Smooth muscle cell (in vitro differentiated cells): ENCODE results near the gene ZNF562. TPM values are rescaled to one million over a fixed set of nuclear protein-coding genes. Genes with fewer than 3 reads are reported as not detected.

Source experiments
- DNase-seq: peaks from one replicate; lab custom pipeline; 2025; ENCODE audit not compliant: unreplicated experiment; lab: John Stamatoyannopoulos, UW
- H2AFZ ChIP-seq: fragments of 200-600 bp; sonication (generic); 2 replicates; pipeline ENCODE4 v1.6.0; 2016; ENCODE audit warnings: antibody characterized with exemption, low read depth, mild to moderate bottlenecking
- H3F3A ChIP-seq: fragments of 200-600 bp; sonication (generic); 2 replicates; pipeline ENCODE4 v1.6.0; 2017; ENCODE audit warnings: antibody characterized with exemption, low read depth
- H3K27ac ChIP-seq: fragments of 200-600 bp; sonication (generic); 2 replicates; pipeline ENCODE4 v1.5.1; 2016; ENCODE audit warnings: low read depth, mild to moderate bottlenecking
- H3K27me3 ChIP-seq: fragments of 200-600 bp; sonication (generic); 2 replicates; pipeline ENCODE4 v1.6.1; 2016; ENCODE audit warnings: low read depth, mild to moderate bottlenecking
- H3K36me3 ChIP-seq: fragments of 200-600 bp; sonication (generic); 2 replicates; pipeline ENCODE4 v1.5.1; 2016; ENCODE audit warnings: low read depth
- H3K4me1 ChIP-seq: fragments of 200-600 bp; sonication (generic); 2 replicates; pipeline ENCODE4 v1.5.1; 2016; ENCODE audit warnings: low read depth
- H3K4me2 ChIP-seq: fragments of 200-600 bp; sonication (generic); 2 replicates; pipeline ENCODE4 v1.6.0; 2016; ENCODE audit warnings: mild to moderate bottlenecking
- H3K4me3 ChIP-seq: fragments of 200-600 bp; sonication (generic); 2 replicates; pipeline ENCODE4 v1.5.1; 2016; ENCODE audit warnings: mild to moderate bottlenecking
- H3K79me2 ChIP-seq: fragments of 200-600 bp; sonication (generic); 2 replicates; pipeline ENCODE4 v1.6.0; 2016; ENCODE audit warnings: low read depth, mild to moderate bottlenecking
- H3K9ac ChIP-seq: fragments of 200-600 bp; sonication (generic); 2 replicates; pipeline ENCODE4 v1.6.0; 2016; ENCODE audit warnings: low read depth
- H3K9me3 ChIP-seq: fragments of 200-600 bp; sonication (generic); replicated peaks from 2 replicates; pipeline ENCODE4 v1.5.1; 2016; ENCODE audit warnings: low read depth
- H4K20me1 ChIP-seq: fragments of 200-600 bp; sonication (generic); 2 replicates; pipeline ENCODE4 v1.6.0; 2016; ENCODE audit warnings: low read depth
- CTCF ChIP-seq: fragments of 200-600 bp; sonication (generic); IDR thresholded peaks from 2 replicates; pipeline ENCODE4 v1.5.1; 2017; ENCODE audit warnings: borderline replicate concordance, mild to moderate bottlenecking, antibody characterized with exemption; ENCODE audit not compliant: insufficient read depth, poor library complexity, severe bottlenecking
- WGBS: methylation state at CpG from one replicate; pipeline ENCODE4 v1.1.7; 2016; ENCODE audit warnings: low lambda C conversion rate; 5-methylcytosine and 5-hydroxymethylcytosine counted together
- polyA plus RNA-seq: library from polyadenylated mRNA; unstranded; fragments of >200 nt; fragmentation: Nextera tagmentation; extraction: Ambion mirVana; gene quantifications from 2 replicates; pipeline ENCODE4 v1.2.1, GENCODE V29; 2016
- total RNA-seq: library from RNA; depleted of rRNA; stranded (reverse); fragments of >200 nt; gene quantifications from 2 replicates; pipeline ENCODE4 v1.2.3, GENCODE V29; 2014

ZNF562 gene
- total and polyA plus RNA-seq, 2 experiments from 2014 or later, result 0.36 to 0.86 TPM

- Histone ChIP-seq H3K9ac (no peak overlapping the region), H3K4me3 (no peak overlapping the region), H3K4me1 (no peaks in the 10 kb centered on the region), H2AFZ (no peak overlapping the region), H3K27ac (no peak overlapping the region), H3K4me2 (no peak overlapping the region), H3K27me3 (no peaks in the 10 kb centered on the region), H3K79me2 (no peaks in the 10 kb centered on the region), H3K36me3 (peaks cover 5% of the 10 kb centered on the region), H3K9me3 (no peaks in the 10 kb centered on the region), H4K20me1 (no peaks in the 10 kb centered on the region), H3F3A (no peaks in the 10 kb centered on the region)
- TF ChIP-seq CTCF, result no peak
- 93% methylated on average over 4 of the region's 4 CpGs for WGBS
- DNase-seq, result no peak
These were observed 30.4 kb downstream of the ZNF562 start for GRCh38 chr19:9644472-9644871.

GRCh38 chr19:9641810-9642209, 33.1 kb downstream of the ZNF562 start:
- no peak for DNase-seq
- H3K4me2 ChIP-seq, result no peak overlapping the region
- no peaks in the 10 kb centered on the region for H3K27me3 ChIP-seq
- TF ChIP-seq CTCF, result no peak
- H3K9me3 ChIP-seq, result no peaks in the 10 kb centered on the region
- 95% methylated on average over 6 of the region's 6 CpGs for WGBS
- H2AFZ ChIP-seq, result no peak overlapping the region
- no peaks in the 10 kb centered on the region for H3K79me2 ChIP-seq
- no peak overlapping the region for H3K4me3 ChIP-seq
- no peak overlapping the region for H3K9ac ChIP-seq
- H4K20me1 ChIP-seq, result no peaks in the 10 kb centered on the region
- peaks cover 5% of the 10 kb centered on the region for H3K36me3 ChIP-seq
- no peaks in the 10 kb centered on the region for H3F3A ChIP-seq
- no peaks in the 10 kb centered on the region for H3K4me1 ChIP-seq
- H3K27ac ChIP-seq, result no peak overlapping the region

- DNase-seq, result no peak
- Histone ChIP-seq H3K4me2 (no peak overlapping the region), H3K79me2 (no peaks in the 10 kb centered on the region), H3K9ac (no peak overlapping the region), H3K4me3 (no peak overlapping the region), H2AFZ (no peak overlapping the region), H3K4me1 (no peaks in the 10 kb centered on the region), H3K9me3 (no peaks in the 10 kb centered on the region), H4K20me1 (no peaks in the 10 kb centered on the region), H3K27me3 (no peaks in the 10 kb centered on the region), H3K36me3 (peaks cover 5% of the 10 kb centered on the region), H3K27ac (no peak overlapping the region), H3F3A (no peaks in the 10 kb centered on the region)
- TF ChIP-seq CTCF, result no peak
- WGBS, result 91% methylated on average over 1 of the region's 1 CpG
These were observed 33.9 kb downstream of the ZNF562 start for GRCh38 chr19:9640956-9641355.

- no peaks in the 10 kb centered on the region for H4K20me1 ChIP-seq
- no peak overlapping the region for H3K9ac ChIP-seq
- no peaks in the 10 kb centered on the region for H3F3A ChIP-seq
- H3K4me1 ChIP-seq, result no peaks in the 10 kb centered on the region
- WGBS, result 98% methylated on average over 5 of the region's 5 CpGs
- DNase-seq, result no peak
- no peak overlapping the region for H2AFZ ChIP-seq
- no peak for TF ChIP-seq CTCF
- peaks cover 17% of the 10 kb centered on the region for H3K36me3 ChIP-seq
- no peaks in the 10 kb centered on the region for H3K27me3 ChIP-seq
- H3K9me3 ChIP-seq, result no peaks in the 10 kb centered on the region
- no peaks in the 10 kb centered on the region for H3K79me2 ChIP-seq
- no peak overlapping the region for H3K4me3 ChIP-seq
- no peak overlapping the region for H3K27ac ChIP-seq
- H3K4me2 ChIP-seq, result no peak overlapping the region
These were observed 38.9 kb downstream of the ZNF562 start for GRCh38 chr19:9636018-9636417.
